Sigmoid colon (tissue), 7 donors: ENCODE data around the gene KRT73. TPM values are rescaled to one million over a fixed set of nuclear protein-coding genes. Genes with fewer than 3 reads are reported as not detected.

ENCODE experiments used
- DNase-seq: peaks from one replicate; pipeline ENCODE4 v3.0.0-alpha.2; 2019
- H3K27ac ChIP-seq, 4 donors: fragments of 200-600 bp; sonication (generic); one replicate each; pipeline ENCODE4 v1.5.1; 2016 to 2019; ENCODE audit warnings: mild to moderate bottlenecking in 1 of 4
- H3K27me3 ChIP-seq, 3 donors: fragments of 200-600 bp; sonication (generic); one replicate each; pipeline ENCODE4 v1.5.1; 2019; ENCODE audit warnings: mild to moderate bottlenecking in 1 of 3
- H3K36me3 ChIP-seq, 4 donors: fragments of 200-600 bp; sonication (generic); one replicate each; pipeline ENCODE4 v1.5.1; 2016 to 2019
- H3K4me1 ChIP-seq, 4 donors: fragments of 200-600 bp; sonication (generic); one replicate each; pipeline ENCODE4 v1.5.1; 2017 to 2019
- H3K4me3 ChIP-seq, 4 donors: fragments of 200-600 bp; sonication (generic); one replicate each; pipeline ENCODE4 v1.5.1; 2017 to 2019; ENCODE audit warnings: mild to moderate bottlenecking in 2 of 4, moderate library complexity in 1 of 4
- H3K9me3 ChIP-seq, 4 donors: fragments of 200-600 bp in 3 of 4; sonication (generic) in 3 of 4; one replicate each; pipeline versions ENCODE4 v1.5.1 to v1.6.1; 2013 to 2019
- EP300 ChIP-seq, 4 donors: sonication (generic); formaldehyde crosslinking; IDR thresholded peaks; one replicate each; pipeline ENCODE4 v1.6.1; 2017; ENCODE audit warnings: antibody characterized with exemption in 4 of 4
- POLR2A ChIP-seq, 2 donors: fragments of 450-650 bp; IDR thresholded peaks; one replicate each; pipeline ENCODE4 v1.6.1; 2016; ENCODE audit warnings: antibody characterized with exemption in 2 of 2, mild to moderate bottlenecking in 2 of 2, moderate library complexity in 2 of 2
- POLR2AphosphoS5 ChIP-seq, 4 donors: sonication (generic); formaldehyde crosslinking; IDR thresholded peaks; one replicate each; pipeline ENCODE4 v1.6.1; 2017; ENCODE audit warnings: antibody characterized with exemption in 4 of 4
- WGBS, 2 donors: extraction: QIAGEN DNeasy Blood & Tissue Kit; methylation state at CpG; one replicate each; pipeline ENCODE4 v1.1.7; 2013; 5-methylcytosine and 5-hydroxymethylcytosine counted together
- intact Hi-C: fragments of 100-400 bp; cut with DNase I; formaldehyde crosslinking; loops from one replicate; pipeline ENCODE4 v1.15.1; 2023
- polyA plus RNA-seq, 3 donors: library from polyadenylated mRNA; stranded (reverse); fragments of 200-250 nt; gene quantifications; one replicate each; pipeline ENCODE4 v1.2.3, GENCODE V29; 2013
- total RNA-seq, 4 donors: library from RNA; depleted of rRNA; stranded (reverse); fragments of >200 nt; gene quantifications; one replicate each; pipeline ENCODE4 v1.1.0, GENCODE V29; 2016
- TF ChIP-seq, protein P1 (sequence below), 4 experiments: fragments of 450-650 bp in 3 of 4; fragments of 200-600 bp in 1 of 4; IDR thresholded peaks; one replicate each; pipeline ENCODE4 v1.5.1; 2016 to 2019; ENCODE audit warnings: antibody characterized with exemption in 4 of 4, mild to moderate bottlenecking in 3 of 4, moderate library complexity in 2 of 4
- donor health status: healthy with polysubstance abuse.
- donor health status: Bipolar disorder and iron deficiency.
- donor health status: healthy.

The KRT73 gene
- total and polyA plus RNA-seq, 7 donors, result 0.73 TPM; not detected in 6

- 68 to 81% methylated on average over 10 of the region's 10 CpGs for WGBS, 2 donors
- no peak overlapping the region for H3K27ac ChIP-seq
- H3K27me3 ChIP-seq, result no peaks in the 10 kb centered on the region
- no peaks in the 10 kb centered on the region for H3K9me3 ChIP-seq
- no peaks in the 10 kb centered on the region for H3K4me1 ChIP-seq
- intact Hi-C loops, result no loop called here
- no peaks in the 10 kb centered on the region for H3K36me3 ChIP-seq
- no peak overlapping the region for H3K4me3 ChIP-seq
- no peak for TF ChIP-seq POLR2A (IDR thresholded peaks at IDR 0.05)
- TF ChIP-seq EP300 (IDR thresholded peaks at IDR 0.05), result no peak
- TF ChIP-seq, protein P1, sequence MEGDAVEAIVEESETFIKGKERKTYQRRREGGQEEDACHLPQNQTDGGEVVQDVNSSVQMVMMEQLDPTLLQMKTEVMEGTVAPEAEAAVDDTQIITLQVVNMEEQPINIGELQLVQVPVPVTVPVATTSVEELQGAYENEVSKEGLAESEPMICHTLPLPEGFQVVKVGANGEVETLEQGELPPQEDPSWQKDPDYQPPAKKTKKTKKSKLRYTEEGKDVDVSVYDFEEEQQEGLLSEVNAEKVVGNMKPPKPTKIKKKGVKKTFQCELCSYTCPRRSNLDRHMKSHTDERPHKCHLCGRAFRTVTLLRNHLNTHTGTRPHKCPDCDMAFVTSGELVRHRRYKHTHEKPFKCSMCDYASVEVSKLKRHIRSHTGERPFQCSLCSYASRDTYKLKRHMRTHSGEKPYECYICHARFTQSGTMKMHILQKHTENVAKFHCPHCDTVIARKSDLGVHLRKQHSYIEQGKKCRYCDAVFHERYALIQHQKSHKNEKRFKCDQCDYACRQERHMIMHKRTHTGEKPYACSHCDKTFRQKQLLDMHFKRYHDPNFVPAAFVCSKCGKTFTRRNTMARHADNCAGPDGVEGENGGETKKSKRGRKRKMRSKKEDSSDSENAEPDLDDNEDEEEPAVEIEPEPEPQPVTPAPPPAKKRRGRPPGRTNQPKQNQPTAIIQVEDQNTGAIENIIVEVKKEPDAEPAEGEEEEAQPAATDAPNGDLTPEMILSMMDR (IDR thresholded peaks at IDR 0.05), result no peak
- TF ChIP-seq POLR2AphosphoS5 (IDR thresholded peaks at IDR 0.05), result no peak
- DNase-seq, result no peak
These were observed 1.5 kb downstream of the KRT73 start for GRCh38 chr12:52616680-52617402.

GRCh38 chr12:52615912-52616311 lies 2.4 kb downstream of the KRT73 start:
- H3K27ac ChIP-seq, result no peak overlapping the region
- intact Hi-C loops, result no loop called here
- TF ChIP-seq POLR2A (IDR thresholded peaks at IDR 0.05) (no peak), EP300 (IDR thresholded peaks at IDR 0.05) (no peak), POLR2AphosphoS5 (IDR thresholded peaks at IDR 0.05) (no peak)
- TF ChIP-seq, protein P1 (IDR thresholded peaks at IDR 0.05), result no peak
- 85 to 88% methylated on average over 9 of the region's 9 CpGs for WGBS, 2 donors
- H3K27me3 ChIP-seq, result peaks cover 0 to 8% (median 4%) of the 10 kb centered on the region in 3 donors
- DNase-seq, result no peak
- H3K36me3 ChIP-seq, result no peaks in the 10 kb centered on the region
- no peaks in the 10 kb centered on the region for H3K9me3 ChIP-seq
- no peaks in the 10 kb centered on the region for H3K4me1 ChIP-seq
- H3K4me3 ChIP-seq, result no peak overlapping the region

GRCh38 chr12:52615208-52615868 lies 3.0 kb downstream of the KRT73 start:
- no peaks in the 10 kb centered on the region for H3K4me1 ChIP-seq
- intact Hi-C loops, result no loop called here
- H3K4me3 ChIP-seq, result no peak overlapping the region

DNA sequence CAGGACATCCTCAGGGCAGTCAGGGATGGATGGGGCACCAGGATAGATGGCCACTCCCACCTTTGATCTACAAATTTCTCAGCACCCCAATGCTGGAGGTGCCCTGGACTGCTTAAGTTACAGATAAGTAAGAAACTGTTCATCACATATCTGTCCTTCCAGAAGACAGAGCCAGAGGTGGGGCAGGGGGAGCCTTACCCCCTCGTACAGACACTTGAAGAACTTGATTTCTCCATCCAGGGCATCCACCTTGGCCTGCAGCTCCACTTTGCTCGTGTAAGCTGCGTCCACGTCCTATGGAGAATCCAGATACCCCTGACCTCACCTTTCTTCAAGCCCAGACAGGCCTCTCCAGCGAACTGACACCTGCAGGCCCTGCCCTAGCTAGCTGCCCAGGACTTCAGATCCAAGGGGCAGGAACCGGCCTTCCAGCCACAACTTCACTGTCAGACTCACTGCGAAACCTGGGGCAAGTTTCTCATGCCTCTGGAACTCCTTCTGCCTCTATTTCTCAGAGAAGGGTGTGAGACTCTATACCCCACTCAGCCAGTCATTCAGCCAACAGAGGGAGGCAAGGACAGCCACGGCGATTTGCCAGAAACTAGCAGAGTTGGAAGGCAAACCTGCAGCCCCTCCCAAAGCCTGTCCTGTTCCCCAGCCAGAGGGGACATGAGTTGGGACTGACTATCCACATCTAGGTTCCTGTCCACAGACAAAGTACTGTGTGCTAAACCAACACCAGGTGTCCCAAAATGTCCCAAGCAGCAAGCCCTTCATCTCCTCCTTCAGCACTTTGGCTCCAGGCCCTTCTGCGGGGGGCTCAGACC lies 3.8 kb downstream of the KRT73 start:
- H3K36me3 ChIP-seq, result no peaks in the 10 kb centered on the region
- H3K4me1 ChIP-seq, result no peaks in the 10 kb centered on the region
- WGBS, 2 donors, result 88% methylated on average over 10 of the region's 10 CpGs
- DNase-seq, result no peak
- H3K4me3 ChIP-seq, result no peak overlapping the region
- TF ChIP-seq, protein P1 (IDR thresholded peaks at IDR 0.05), result no peak
- TF ChIP-seq EP300 (IDR thresholded peaks at IDR 0.05), result no peak
- no peak for TF ChIP-seq POLR2A (IDR thresholded peaks at IDR 0.05)
- TF ChIP-seq POLR2AphosphoS5 (IDR thresholded peaks at IDR 0.05), result no peak
- H3K27ac ChIP-seq, result no peak overlapping the region
- peaks cover 0 to 21% (median 10%) of the 10 kb centered on the region in 3 donors for H3K27me3 ChIP-seq
- H3K9me3 ChIP-seq, result no peaks in the 10 kb centered on the region
- intact Hi-C loops, result no loop called here

More at GRCh38 chr12:52615208-52615868, 3.0 kb downstream of the KRT73 start:
- no peak for DNase-seq
- TF ChIP-seq, protein P1 (IDR thresholded peaks at IDR 0.05), result no peak
- no peak for TF ChIP-seq POLR2A (IDR thresholded peaks at IDR 0.05)
- no peak for TF ChIP-seq POLR2AphosphoS5 (IDR thresholded peaks at IDR 0.05)
- TF ChIP-seq EP300 (IDR thresholded peaks at IDR 0.05), result no peak
- no peak overlapping the region for H3K27ac ChIP-seq
- H3K36me3 ChIP-seq, result no peaks in the 10 kb centered on the region
- no peaks in the 10 kb centered on the region for H3K9me3 ChIP-seq
- H3K27me3 ChIP-seq, result peaks cover 0 to 14% (median 10%) of the 10 kb centered on the region in 3 donors
- 46 to 64% methylated on average over 6 of the region's 6 CpGs for WGBS, 2 donors
